ENCODE measurements around the gene ABCA1.
A peak's percentile ranks its signal among the peaks of the same experiment; 100 is the strongest.
"Not testable (repeated sequence)": the region's sequence is repeated elsewhere in the genome, so short reads cannot be mapped to it uniquely, and the experiment has no call there.

Gene ABCA1

GRCh38 chr9:104905153-104905901, 22.6 kb downstream of the ABCA1 start:
- no peak for DNase-seq

- peak; percentile 77 for DNase-seq
Observed at GRCh38 chr9:104903609-104904008, 24.3 kb downstream of the ABCA1 start.

GRCh38 chr9:104900871-104901270, 27.1 kb downstream of the ABCA1 start:
- DNase-seq = no peak

GRCh38 chr9:104900324-104900723, 27.6 kb downstream of the ABCA1 start:
- DNase-seq = no peak

- DNase-seq = no peak
Observed at GRCh38 chr9:104899759-104900247, 28.2 kb downstream of the ABCA1 start.

- not testable (repeated sequence) for DNase-seq
Observed at GRCh38 chr9:104898376-104898775, 29.6 kb downstream of the ABCA1 start.

- DNase-seq = no peak
Observed at GRCh38 chr9:104896131-104896530, 31.8 kb downstream of the ABCA1 start.

GRCh38 chr9:104895572-104895971, 32.4 kb downstream of the ABCA1 start:
- no peak for DNase-seq

GRCh38 chr9:104892701-104893100, 35.3 kb downstream of the ABCA1 start:
- no peak for DNase-seq

GRCh38 chr9:104890433-104890770, 37.6 kb downstream of the ABCA1 start:
- no peak for DNase-seq

GRCh38 chr9:104885818-104886709, 41.9 kb downstream of the ABCA1 start:
- no peak for DNase-seq

- DNase-seq = peak; percentile 54
Observed at GRCh38 chr9:104883169-104883568, 44.8 kb downstream of the ABCA1 start.

- peak; percentile 93 for DNase-seq
Observed at GRCh38 chr9:104882566-104882965, 45.4 kb downstream of the ABCA1 start.

GRCh38 chr9:104882086-104882485, 45.9 kb downstream of the ABCA1 start:
- DNase-seq = peak; percentile 93

GRCh38 chr9:104879555-104880309, 48.2 kb downstream of the ABCA1 start:
- no peak for DNase-seq

- DNase-seq = no peak
Observed at GRCh38 chr9:104876587-104876986, 51.4 kb downstream of the ABCA1 start.

GRCh38 chr9:104875897-104876296, 52.1 kb downstream of the ABCA1 start:
- DNase-seq = no peak

GRCh38 chr9:104875320-104875719, 52.6 kb downstream of the ABCA1 start:
- DNase-seq = no peak

GRCh38 chr9:104873489-104873850, 54.5 kb downstream of the ABCA1 start:
- no peak for DNase-seq

- DNase-seq = no peak
Observed at GRCh38 chr9:104872656-104873488, 55.1 kb downstream of the ABCA1 start.

GRCh38 chr9:104871961-104872527, 55.9 kb downstream of the ABCA1 start:
- DNase-seq = no peak

- no peak for DNase-seq
Observed at GRCh38 chr9:104869811-104870210, 58.1 kb downstream of the ABCA1 start.

Data from NCI-H69 (cell line).